ENCODE results near the gene LTF. TPM values are rescaled to one million over a fixed set of nuclear protein-coding genes. Genes with fewer than 3 reads are reported as not detected.

LTF gene
- total RNA-seq, 6 donors from 2014 or later: 3.3 to 85.9 (median 12.5) TPM

- no peaks in the 10 kb centered on the region for H3K27me3 ChIP-seq
- no peak overlapping the region for H3K4me3 ChIP-seq
- H3K4me1 ChIP-seq: no peaks in the 10 kb centered on the region
- TF ChIP-seq EP300 (IDR thresholded peaks at IDR 0.05) (no peak), POLR2AphosphoS5 (IDR thresholded peaks at IDR 0.05) (no peak), CTCF (IDR thresholded peaks at IDR 0.05) (no peak), POLR2A (IDR thresholded peaks at IDR 0.05) (no peak)
- ATAC-seq (ENCODE audit: low FRiP score in 2 of 2) (peak in 1 of 2 donors; percentile 38), DNase-seq (peak in 1 of 2 donors; percentile 63)
- 92 to 94% methylated on average over 12 to 17 of the region's 17 CpGs for WGBS, 2 donors
- no peaks in the 10 kb centered on the region for H3K9me3 ChIP-seq
- H3K27ac ChIP-seq: no peak overlapping the region
- H3K36me3 ChIP-seq: peaks cover 0 to 7% (median 0%) of the 10 kb centered on the region in 4 donors
Measured at GRCh38 chr3:46448721-46449120, 16.0 kb downstream of the LTF start.

GRCh38 chr3:46447228-46447985, 17.3 kb downstream of the LTF start:
- ATAC-seq (ENCODE audit: low FRiP score in 2 of 2) (no peak), DNase-seq (no peak)
- H3K27me3 ChIP-seq: no peaks in the 10 kb centered on the region
- H3K27ac ChIP-seq: no peak overlapping the region
- WGBS, 2 donors: 66 to 68% methylated on average over 5 of the region's 5 CpGs
- TF ChIP-seq CTCF (IDR thresholded peaks at IDR 0.05) (no peak), EP300 (IDR thresholded peaks at IDR 0.05) (no peak)
- peaks cover 0 to 7% (median 0%) of the 10 kb centered on the region in 4 donors for H3K36me3 ChIP-seq
- H3K4me1 ChIP-seq: peaks cover 0 to 7% (median 3%) of the 10 kb centered on the region in 4 donors
- H3K9me3 ChIP-seq: no peaks in the 10 kb centered on the region
- no peak overlapping the region for H3K4me3 ChIP-seq

GRCh38 chr3:46442576-46443530, 21.9 kb downstream of the LTF start:
- Histone ChIP-seq H3K36me3 (peaks cover 0 to 12% (median 0%) of the 10 kb centered on the region in 4 donors), H3K9me3 (no peaks in the 10 kb centered on the region), H3K27me3 (no peaks in the 10 kb centered on the region), H3K4me1 (peaks cover 0 to 8% (median 3%) of the 10 kb centered on the region in 4 donors), H3K4me3 (no peak overlapping the region), H3K27ac (no peak overlapping the region)
- WGBS, 2 donors: 72 to 86% methylated on average over 16 of the region's 16 CpGs
- TF ChIP-seq EP300 (IDR thresholded peaks at IDR 0.05) (no peak), CTCF (IDR thresholded peaks at IDR 0.05) (peak in 5 of 6 experiments; percentile 47 to 74 (median 55))
- DNase-seq: no peak
- ATAC-seq (ENCODE audit: low FRiP score in 2 of 2): peak in 1 of 2 donors; percentile 60

- no peak for TF ChIP-seq POLR2A (IDR thresholded peaks at IDR 0.05)
- no peak for TF ChIP-seq CTCF (IDR thresholded peaks at IDR 0.05)
- no peak for TF ChIP-seq POLR2AphosphoS5 (IDR thresholded peaks at IDR 0.05)
- TF ChIP-seq EP300 (IDR thresholded peaks at IDR 0.05): no peak
- ATAC-seq (ENCODE audit: low FRiP score in 2 of 2) (peak; percentile 13 to 42), DNase-seq (no peak)
- no peak overlapping the region for H3K4me3 ChIP-seq
- H3K27ac ChIP-seq: no peak overlapping the region
- H3K9me3 ChIP-seq: no peaks in the 10 kb centered on the region
- no peaks in the 10 kb centered on the region for H3K27me3 ChIP-seq
- WGBS, 2 donors: 75 to 77% methylated on average over 4 of the region's 4 CpGs
- peaks cover 0 to 12% (median 0%) of the 10 kb centered on the region in 4 donors for H3K36me3 ChIP-seq
- H3K4me1 ChIP-seq: peaks cover 0 to 8% (median 3%) of the 10 kb centered on the region in 4 donors
Measured at GRCh38 chr3:46440531-46441294, 24.0 kb downstream of the LTF start.
